GM18519 (cell line): ENCODE data around the gene TP53RK.

Experiments
- ATAC-seq: cut with Tn5 transposase; IDR thresholded peaks from one replicate; pipeline ENCODE4 v1.9.1; 2021; ENCODE audit warnings: mild to moderate bottlenecking, moderate library complexity; ENCODE audit not compliant: unreplicated experiment, low FRiP score

Gene TP53RK

DNA sequence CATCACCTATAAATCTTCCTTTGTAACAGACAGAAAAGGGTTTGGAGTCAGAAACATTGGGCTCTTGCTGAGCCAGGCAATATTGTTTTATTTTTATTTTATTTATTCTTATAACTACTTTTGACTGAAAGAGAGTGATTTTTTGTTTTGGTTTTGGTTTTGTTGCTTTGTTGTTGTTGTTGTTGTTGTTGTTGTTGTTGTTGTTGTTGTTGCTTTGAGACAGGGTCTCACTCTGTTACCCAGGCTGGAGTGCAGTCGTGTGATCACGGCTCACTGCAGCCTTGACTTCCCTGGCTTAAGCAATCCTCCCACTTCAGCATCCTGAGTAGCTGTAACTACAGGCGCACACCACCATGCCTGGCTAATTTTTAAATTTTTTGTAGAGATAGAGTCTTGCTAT lies 22.9 kb downstream of the TP53RK start:
- no peak for ATAC-seq

DNA sequence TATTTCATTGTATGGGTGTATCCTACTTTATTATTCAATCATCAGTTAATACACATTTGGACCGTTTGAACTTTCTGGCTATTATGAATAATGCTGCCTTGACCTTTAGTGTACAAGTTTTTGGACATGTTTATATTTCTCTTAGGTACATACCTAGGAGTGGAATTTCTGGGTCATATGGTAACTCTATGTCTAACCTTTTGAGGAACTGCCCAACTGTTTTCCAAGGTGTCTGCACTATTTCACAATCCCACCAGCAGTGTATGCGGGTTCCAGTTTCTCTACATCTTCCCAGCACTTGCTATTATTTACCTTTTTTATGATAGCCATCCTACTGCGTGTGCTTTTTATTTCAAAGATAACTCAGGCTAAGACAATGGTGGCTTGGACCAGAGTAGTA lies 23.6 kb downstream of the TP53RK start:
- ATAC-seq, result no peak

DNA sequence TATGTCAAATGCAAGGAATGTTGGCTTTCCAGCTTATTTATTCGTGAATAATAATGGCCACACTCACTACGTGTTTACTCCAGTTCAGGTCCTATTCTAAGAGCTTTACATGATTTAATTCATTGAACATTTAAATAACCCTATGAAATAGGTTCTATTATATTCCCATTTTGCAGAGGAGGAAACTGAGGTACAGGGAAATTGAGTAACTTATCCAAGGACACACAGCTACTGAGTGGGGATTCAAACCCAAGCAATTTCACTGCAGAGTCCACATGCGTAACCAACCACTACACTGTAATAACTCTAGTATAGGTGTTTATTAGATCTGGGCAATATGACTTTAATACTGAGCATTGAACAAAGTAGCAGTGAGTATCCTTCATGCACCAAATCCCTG lies 25.7 kb downstream of the TP53RK start:
- no peak for ATAC-seq

DNA sequence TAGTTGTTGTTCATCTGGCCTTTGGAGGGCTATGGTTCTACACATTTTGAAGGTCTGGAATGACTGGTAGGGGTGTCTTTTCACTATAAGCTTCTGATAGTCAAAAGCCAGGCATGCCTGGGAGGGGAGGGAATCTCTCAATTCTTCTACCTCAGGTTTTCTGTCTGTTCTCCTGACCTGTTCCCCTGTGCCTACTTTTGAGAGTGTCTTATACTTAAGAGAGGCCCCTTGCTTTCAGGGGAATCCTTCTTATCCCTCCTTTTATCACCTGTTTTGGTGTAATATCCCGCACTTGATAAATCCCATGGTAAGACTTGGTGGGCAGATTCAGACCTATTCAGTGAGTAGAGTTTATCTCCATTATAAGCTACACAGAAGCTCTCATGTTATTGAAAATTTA lies 27.6 kb downstream of the TP53RK start:
- ATAC-seq, result no peak

DNA sequence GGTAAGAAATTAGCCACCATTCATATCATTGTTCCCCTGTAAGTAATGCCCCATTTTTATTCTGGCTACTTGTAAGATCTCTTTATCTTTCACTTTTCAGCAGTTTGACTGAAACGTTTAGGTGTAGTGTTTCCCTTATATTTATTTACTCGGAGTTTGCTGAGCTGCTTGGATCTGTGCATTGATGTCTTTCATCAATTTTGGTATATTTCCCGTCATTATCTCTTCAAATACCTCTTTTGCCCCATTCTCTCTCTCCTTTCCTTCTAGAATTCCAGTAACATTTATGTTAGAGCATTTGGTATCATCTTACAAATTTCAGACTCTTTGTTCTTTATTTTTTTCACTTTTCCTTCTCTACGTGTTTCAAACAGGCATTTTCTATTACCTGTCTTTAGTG lies 28.8 kb downstream of the TP53RK start:
- ATAC-seq, result no peak

DNA sequence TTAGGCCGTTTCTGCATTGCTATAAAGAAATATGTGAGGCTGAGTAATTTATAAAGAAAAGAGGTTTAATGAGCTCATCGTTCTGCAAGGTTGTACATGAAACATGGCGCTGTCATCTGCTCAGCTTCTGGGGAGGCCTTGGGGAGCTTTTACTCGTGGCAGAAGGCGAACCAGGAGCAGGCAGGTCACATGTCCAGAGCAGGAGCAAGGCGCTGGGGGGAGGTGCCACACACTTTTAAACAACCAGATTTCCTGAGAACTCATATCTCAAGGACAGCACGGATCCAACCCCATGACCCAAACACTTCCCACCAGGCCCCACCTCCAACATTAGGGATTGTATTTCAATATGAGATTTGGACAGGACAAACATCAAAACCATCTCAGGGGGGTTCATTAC lies 31.6 kb downstream of the TP53RK start:
- ATAC-seq, result no peak

DNA sequence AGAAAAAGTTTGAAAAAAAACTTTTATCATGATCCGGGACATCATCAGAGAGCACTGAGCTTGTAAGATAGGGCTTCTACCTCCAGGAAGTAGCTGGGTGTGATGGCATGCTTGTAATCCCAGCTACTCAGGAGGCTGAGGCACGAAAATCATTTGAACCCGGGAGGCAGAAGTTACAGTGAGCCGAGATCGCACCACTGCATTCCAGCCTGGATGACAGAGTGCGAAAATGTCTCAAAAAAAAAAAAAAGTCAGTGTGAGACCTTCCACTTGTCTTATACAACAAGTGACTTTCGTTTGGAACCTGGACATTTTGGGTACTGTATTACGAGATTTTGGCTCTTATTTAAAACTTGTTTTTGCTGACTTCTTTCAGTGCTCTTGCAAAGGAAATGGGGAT lies 32.1 kb downstream of the TP53RK start:
- no peak for ATAC-seq

DNA sequence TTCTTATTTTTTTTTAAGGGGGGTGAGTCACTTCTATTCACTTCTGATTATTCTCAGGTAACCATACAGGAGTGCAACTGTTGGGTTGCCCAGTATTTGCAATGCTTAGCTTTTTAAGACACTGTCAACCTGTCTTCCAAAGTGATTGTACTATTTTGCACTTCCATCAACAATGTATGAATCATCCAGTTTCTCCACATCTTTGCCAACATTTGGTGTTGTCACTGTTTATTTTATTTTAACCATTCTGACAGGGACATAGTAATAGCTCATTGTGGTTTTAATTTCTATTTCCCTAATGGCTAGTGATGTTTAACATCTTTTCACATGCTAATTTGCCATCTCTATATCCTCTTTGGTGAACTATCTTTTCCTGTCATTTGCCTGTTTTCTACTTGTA lies 36.5 kb downstream of the TP53RK start:
- ATAC-seq, result no peak

DNA sequence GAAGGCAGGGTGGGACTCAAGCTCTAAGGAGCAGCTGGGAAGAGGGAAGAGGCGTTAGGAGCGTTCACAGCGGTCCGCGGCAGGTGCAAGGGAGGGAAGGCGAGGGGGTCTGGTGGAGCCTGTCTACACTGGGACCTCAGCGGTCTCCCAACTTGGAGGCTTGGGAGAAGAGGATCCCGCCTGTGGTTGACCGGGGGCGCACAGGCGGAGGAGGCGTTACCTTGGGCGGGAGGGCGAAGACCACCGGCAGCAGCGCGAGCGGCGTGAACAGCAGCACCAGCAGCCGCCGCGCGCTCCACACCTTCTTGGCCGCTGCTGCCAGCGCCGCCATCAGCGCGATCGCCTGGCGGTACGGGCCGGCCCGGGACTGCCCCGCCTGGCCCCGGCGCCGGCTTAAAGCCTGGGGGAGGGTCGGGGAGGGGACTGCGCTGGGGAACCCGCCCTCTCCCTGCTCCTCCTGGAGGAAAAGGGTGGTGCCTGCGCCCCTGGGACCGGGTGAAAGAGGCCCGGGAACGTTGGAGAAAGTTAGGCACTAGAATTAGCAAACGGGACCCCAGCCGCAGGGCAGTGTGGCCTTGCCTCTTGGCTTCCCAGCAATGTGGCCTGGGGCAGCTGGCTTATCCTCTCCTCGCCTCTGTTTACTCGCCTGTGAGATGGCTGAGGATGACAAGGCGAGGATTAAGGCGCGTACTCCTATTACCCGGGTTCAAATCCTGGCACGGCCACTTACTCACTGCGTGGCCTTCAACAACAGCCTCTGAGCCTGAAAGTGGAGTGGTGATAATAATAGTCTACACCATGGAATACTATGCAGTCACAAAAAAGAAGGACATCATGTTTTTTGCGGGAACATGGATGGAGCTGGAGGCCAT lies 37.9 kb downstream of the TP53RK start, which contains the start of gene SLC13A3:
SLC13A3 (minus strand) TSS at position 369 of the 872 bp plus-strand sequence; CDS start at position 331, 38 bp downstream.
- ATAC-seq, result no peak

DNA sequence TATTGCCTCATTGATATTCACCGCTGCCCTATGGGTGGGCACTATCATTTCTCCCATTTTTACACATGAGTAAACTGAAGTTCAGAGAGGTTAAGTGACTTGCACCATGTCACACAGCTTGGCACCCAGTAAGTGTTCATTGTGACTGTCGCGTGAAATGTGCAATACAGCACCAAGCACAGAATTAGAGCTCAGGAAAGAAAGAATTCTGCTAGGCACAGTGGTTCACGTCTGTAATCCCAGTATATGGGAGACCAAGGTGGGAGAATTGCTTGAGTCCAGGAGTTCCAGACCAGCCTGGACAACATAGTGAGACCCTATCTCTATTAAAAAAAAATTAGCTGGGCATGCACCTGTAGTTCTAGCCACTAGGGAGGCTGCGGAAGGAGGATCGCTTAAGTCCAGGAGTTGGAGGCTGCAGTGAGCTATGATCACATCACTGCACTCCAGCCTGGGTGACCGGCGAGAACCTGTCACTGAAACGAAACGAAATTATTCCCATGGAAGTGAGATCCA lies 38.6 kb downstream of the TP53RK start:
- no peak for ATAC-seq

DNA sequence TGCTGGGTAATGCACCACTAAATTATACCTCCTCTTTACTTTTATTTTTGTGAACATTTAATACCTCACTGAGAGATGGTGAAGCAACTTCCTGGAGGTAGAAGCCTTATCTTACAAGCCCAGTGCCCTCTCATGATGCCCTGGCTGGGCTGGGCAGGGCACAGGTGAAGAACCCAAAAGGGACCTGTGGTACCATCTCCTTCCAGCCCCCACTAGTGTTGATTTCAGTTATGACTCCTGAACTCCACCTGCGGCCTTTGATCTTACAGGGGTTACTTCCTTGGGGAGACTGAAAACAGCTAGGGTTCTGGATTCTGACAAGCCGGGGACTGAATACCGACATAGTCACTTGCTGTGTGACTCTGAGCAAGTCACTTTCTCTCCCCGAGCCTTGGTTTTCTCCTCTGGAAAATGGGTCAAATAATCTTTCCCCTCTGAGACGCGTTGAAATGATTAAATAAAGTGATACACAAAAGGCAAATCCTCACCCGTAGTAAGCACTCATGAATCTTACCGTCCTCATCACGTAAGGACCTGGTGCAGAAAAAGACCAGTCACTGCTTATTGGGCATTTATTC lies 39.2 kb downstream of the TP53RK start:
- no peak for ATAC-seq

DNA sequence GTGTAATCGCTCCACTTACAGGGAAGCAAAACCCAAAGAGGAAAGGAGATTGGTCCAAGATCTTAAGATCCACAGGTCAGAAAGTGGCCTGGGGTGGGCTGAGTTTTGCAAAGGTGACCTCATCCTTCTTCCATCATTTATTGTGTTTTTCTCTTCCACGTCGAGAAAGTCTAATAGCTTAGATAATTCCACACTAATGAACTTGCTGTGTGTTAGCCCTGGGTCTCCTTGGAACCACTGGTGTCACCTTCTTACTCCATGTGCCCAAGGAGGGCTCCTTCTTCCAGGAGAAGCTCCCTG lies 39.6 kb downstream of the TP53RK start:
- ATAC-seq, result no peak

DNA sequence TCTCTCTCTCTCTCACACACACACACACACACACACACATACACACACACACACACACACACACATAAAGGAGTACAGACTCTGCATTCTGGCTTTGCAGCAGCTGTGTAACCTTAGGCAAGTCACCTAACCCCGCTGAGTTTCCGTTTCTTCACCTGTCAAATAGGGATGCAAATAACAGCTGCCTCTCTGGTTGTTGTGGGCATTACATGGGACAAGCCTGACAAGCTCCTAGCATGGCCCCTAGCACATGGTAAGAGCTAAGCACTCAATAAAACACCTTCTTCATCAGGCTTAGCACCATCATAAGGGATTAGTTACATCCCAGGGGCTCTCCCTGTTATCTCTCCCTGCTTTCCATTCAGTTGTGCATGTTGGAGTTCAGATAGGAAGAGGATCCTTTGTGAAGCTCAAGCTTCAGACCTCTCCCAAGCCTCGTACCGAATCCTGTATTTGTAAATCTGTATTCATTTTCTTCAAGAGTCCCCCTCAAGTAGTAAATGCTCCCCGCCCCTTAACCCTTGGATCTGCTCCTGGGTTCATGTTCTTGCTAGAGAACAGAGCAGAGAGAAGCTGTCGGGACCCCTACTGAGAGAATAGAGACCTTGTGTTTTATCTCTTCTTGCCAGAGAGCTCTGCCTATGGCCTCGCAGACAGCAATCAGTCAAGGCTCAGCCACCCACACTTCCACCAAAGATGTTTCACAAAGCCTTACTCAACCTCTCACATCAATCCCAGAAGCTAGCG lies 40.2 kb downstream of the TP53RK start:
- no peak for ATAC-seq

DNA sequence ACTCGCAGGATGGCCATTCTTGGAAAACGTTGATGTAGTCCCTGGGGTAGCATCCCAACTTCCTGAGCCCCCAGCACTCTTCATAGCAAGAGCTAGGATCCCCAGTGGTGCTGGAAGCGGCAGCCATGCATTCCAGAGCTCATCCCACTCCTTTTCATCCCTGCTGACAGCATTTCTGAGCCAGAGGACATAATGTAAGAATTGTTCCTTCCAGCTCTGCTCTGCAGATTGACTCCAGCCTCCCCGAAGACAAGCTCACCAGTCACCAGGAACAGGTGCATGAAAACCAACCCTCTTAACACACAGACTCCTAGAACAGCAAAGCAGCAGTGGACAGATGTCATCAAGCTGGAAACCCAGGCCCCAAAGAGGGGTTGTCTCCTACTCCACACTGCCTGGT lies 41.8 kb downstream of the TP53RK start:
- no peak for ATAC-seq

DNA sequence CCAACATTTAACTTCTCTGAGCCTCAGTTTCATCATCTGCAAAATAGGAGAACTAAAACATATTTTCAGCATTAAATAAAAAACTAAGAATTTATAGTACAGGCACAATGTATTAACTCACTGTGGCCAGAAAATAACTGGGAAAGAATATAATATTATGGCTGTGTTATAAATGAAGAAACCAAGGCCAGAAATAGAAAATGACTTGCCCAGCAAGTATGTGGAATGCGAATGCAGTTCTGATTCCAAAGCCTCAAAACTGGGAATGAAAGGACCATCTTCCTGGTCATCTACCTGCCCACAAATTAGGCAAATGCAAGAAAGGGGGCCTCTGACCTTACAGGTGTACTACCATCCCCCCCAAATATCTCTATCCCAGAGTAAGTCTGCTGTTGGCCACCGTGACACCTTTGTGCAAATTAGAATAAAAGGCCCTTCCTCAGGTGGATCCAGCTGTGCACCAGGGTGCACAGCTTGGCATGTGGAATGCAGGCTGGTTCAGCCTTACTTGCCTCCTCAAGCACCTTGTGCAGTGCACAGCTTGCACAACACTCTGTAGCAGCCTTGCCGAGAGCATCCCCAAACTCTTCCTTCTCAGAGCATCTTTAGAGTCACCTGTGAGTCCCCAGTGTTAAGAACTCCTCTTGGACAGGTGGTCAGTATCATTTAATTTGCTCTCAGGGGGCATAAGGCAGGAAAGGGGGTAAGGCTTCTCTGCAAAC lies 42.4 kb downstream of the TP53RK start:
- ATAC-seq, result no peak

DNA sequence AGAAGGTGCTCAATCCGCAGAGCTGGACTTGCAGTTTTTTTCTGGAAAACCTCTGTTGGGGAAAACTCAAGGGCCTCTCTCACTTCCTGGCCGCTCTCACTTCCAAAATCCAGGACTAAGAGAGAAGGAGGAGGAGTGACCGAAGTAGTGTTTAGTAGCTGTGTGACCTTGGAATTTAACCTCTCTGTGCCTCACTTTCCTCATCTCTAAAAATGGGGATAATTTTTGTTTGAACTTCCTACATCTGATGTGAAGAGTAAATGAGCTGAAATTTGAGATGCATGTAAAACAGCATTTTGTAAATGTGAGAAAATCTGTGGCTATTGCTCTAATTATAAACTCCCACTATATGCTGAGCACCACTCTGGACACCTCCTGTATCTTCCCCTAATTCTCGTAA lies 43.1 kb downstream of the TP53RK start:
- no peak for ATAC-seq

DNA sequence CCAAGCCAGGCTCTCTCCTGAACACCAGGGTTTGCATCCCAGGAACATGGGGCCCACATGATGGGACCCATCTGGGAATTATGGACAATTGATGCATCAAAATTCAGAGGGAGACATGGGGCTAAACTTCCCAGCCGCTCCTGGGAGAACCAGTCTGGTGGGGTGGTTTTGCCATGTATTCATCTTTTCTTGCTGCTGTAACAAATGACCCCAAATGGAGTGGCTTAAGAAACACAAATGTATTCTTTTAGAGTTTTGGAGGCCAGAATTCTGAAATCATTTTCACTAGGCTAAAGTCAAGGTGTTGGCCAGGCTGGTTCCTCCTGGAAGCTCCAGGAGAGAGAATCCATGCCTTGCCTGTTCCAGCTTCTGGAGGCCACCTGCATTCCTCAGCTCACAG lies 44.5 kb downstream of the TP53RK start:
- ATAC-seq, result no peak

DNA sequence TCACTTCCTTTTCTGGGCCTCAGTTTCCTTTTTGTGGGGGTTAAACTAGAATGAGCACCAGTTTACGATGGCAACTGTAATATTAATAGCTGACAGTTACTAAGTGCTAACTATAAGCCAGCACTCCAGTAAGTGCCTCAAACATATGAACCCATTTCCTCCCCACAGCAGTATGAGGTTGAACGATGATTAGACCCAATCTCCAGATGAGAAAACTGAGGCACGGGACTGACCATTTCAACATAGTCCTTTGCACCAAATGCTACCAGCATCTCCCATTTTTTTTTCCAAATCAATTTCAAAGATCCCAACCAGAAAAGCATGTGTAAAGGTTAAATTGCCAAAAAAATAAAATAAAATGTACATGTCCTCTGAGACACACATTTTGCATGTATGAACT lies 45.1 kb downstream of the TP53RK start:
- ATAC-seq, result no peak

DNA sequence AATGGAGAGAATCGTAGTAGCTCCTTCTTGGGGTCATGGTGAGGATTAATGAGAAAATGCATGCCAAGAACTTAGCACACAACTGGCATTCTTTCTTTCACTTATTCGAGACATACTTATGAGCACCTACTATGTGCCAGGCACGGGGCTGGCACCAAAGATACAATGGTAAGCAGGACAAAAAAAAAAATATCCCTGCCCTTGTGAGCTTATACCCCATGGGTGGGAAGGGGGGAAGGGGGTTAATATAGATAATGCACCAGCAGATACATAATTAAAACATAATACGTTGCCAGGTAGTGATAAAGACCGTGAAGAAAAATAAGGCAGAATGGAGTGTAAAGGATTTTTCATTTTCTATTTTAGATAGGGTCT lies 46.3 kb downstream of the TP53RK start:
- no peak for ATAC-seq

DNA sequence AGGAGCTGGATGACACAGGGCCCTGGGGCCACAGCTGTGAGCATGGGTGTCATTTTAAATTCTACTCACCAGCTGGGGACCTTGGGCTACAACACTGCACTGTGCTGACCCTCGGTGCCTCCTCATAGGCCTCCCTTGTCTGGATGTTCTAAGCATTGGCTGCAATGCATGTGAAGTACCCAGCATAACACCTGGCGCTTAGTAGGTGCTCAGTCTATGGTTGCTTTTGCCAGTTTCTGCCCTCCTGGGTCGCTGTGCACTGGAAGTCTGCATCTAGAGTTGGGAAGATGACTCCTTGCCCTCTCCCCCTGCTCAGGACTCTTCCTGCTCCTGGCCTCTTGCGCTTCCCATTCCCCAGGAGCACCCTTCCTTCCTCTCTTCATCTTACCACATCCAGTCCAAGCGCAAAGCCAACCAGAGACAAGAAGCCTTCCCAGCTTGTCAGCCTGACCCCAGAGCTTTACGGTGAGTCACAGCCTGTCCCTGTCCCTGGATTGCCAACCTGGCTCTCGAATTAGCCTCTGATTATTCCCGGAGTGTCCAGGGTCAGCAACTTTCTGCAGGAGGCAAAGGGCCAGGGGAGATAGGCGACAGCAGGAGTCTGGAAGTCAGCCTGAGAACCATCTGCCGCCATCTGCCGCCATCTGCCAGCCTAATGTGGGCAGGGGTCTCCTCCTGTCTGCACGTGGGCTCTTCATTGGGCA lies 46.8 kb downstream of the TP53RK start:
- no peak for ATAC-seq
